ENCODE data around the gene CD33.

GRCh38 chr19:51195616-51196015 is 29.3 kb upstream of the CD33 start:
- TF ChIP-seq POLR2A (IDR thresholded peaks at IDR 0.05) = no peak
- TF ChIP-seq CTCF (IDR thresholded peaks at IDR 0.05) = no peak
- TF ChIP-seq EP300 (IDR thresholded peaks at IDR 0.05) = no peak
